Measurements from ENCODE around the gene IPO7. TPM values are rescaled to one million over a fixed set of nuclear protein-coding genes. Genes with fewer than 3 reads are reported as not detected.

Gene IPO7
- total RNA-seq, 3 donors from 2014 or later: 61.8 to 123 (median 109) TPM

- H3K36me3 ChIP-seq: peaks cover 3% of the 10 kb centered on the region
- no peak overlapping the region for H3K4me3 ChIP-seq
- intact Hi-C loops (cut with DNase I; ENCODE audit: low total_unique reads): no loop called here
- TF ChIP-seq POLR2AphosphoS5 (IDR thresholded peaks at IDR 0.05) (no peak), CTCF (IDR thresholded peaks at IDR 0.05) (no peak), POLR2A (IDR thresholded peaks at IDR 0.05) (no peak)
- no peaks in the 10 kb centered on the region for H3K27me3 ChIP-seq
- H3K9me3 ChIP-seq: no peaks in the 10 kb centered on the region
- DNase-seq (ENCODE audit: low spot score in 2 of 2): no peak
- H3K4me1 ChIP-seq: no peaks in the 10 kb centered on the region
- H3K27ac ChIP-seq: no peak overlapping the region
These were observed 89.0 kb downstream of the IPO7 start for GRCh38 chr11:9473408-9473807.

- Histone ChIP-seq H3K36me3 (peaks cover 6% of the 10 kb centered on the region), H3K4me3 (no peak overlapping the region), H3K9me3 (no peaks in the 10 kb centered on the region), H3K27me3 (no peaks in the 10 kb centered on the region), H3K4me1 (no peaks in the 10 kb centered on the region), H3K27ac (no peak overlapping the region)
- intact Hi-C loops (cut with DNase I; ENCODE audit: low total_unique reads): no loop called here
- no peak for DNase-seq (ENCODE audit: low spot score in 2 of 2)
- TF ChIP-seq POLR2AphosphoS5 (IDR thresholded peaks at IDR 0.05): no peak
- no peak for TF ChIP-seq POLR2A (IDR thresholded peaks at IDR 0.05)
These were observed 95.4 kb downstream of the IPO7 start for GRCh38 chr11:9479899-9480298.

- no peak overlapping the region for H3K4me3 ChIP-seq
- peaks cover 4% of the 10 kb centered on the region for H3K36me3 ChIP-seq
- no peak overlapping the region for H3K27ac ChIP-seq
- TF ChIP-seq CTCF (IDR thresholded peaks at IDR 0.05) (no peak), POLR2A (IDR thresholded peaks at IDR 0.05) (no peak), POLR2AphosphoS5 (IDR thresholded peaks at IDR 0.05) (no peak)
- DNase-seq (ENCODE audit: low spot score in 2 of 2): no peak
- H3K9me3 ChIP-seq: no peaks in the 10 kb centered on the region
- intact Hi-C loops (cut with DNase I; ENCODE audit: low total_unique reads): no loop called here
- no peaks in the 10 kb centered on the region for H3K27me3 ChIP-seq
- no peaks in the 10 kb centered on the region for H3K4me1 ChIP-seq
These were observed 104.8 kb downstream of the IPO7 start for GRCh38 chr11:9489080-9489765.

GRCh38 chr11:9490376-9490775, 105.9 kb downstream of the IPO7 start:
- TF ChIP-seq POLR2A (IDR thresholded peaks at IDR 0.05): no peak
- no peak for TF ChIP-seq POLR2AphosphoS5 (IDR thresholded peaks at IDR 0.05)
- no peak for TF ChIP-seq CTCF (IDR thresholded peaks at IDR 0.05)
- DNase-seq (ENCODE audit: low spot score in 2 of 2): no peak
- Histone ChIP-seq H3K9me3 (no peaks in the 10 kb centered on the region), H3K36me3 (peaks cover 4% of the 10 kb centered on the region), H3K4me1 (no peaks in the 10 kb centered on the region), H3K4me3 (no peak overlapping the region), H3K27ac (no peak overlapping the region), H3K27me3 (no peaks in the 10 kb centered on the region)
- intact Hi-C loops (cut with DNase I; ENCODE audit: low total_unique reads): loop anchor here (2.0 kb wide), 1 partner anchor 34 kb away; no protein-coding TSS in a partner anchor

- Histone ChIP-seq H3K4me3 (no peak overlapping the region), H3K9me3 (no peaks in the 10 kb centered on the region), H3K27ac (no peak overlapping the region), H3K36me3 (peaks cover 5% of the 10 kb centered on the region), H3K4me1 (no peaks in the 10 kb centered on the region), H3K27me3 (no peaks in the 10 kb centered on the region)
- TF ChIP-seq POLR2A (IDR thresholded peaks at IDR 0.05) (no peak), POLR2AphosphoS5 (IDR thresholded peaks at IDR 0.05) (no peak), CTCF (IDR thresholded peaks at IDR 0.05) (no peak)
- no peak for DNase-seq (ENCODE audit: low spot score in 2 of 2)
- intact Hi-C loops (cut with DNase I; ENCODE audit: low total_unique reads): no loop called here
These were observed 109.0 kb downstream of the IPO7 start for GRCh38 chr11:9493492-9493891.

Measured in breast epithelium (tissue), 4 donors.